WTC11 (cell line): ENCODE data around the gene NCKAP5.

Source experiments
- ESRRA ChIP-seq: sonication (generic); formaldehyde crosslinking; IDR thresholded peaks from 2 replicates; pipeline ENCODE4 v1.8.1; 2022; ENCODE audit warnings: mild to moderate bottlenecking, missing genetic modification reagents, borderline replicate concordance
- RELA ChIP-seq: sonication (generic); formaldehyde crosslinking; IDR thresholded peaks from 2 replicates; pipeline ENCODE4 v1.8.1; 2022; ENCODE audit warnings: missing genetic modification reagents, mild to moderate bottlenecking, borderline replicate concordance
- TF ChIP-seq, protein P1 (sequence below): fragments of 200-600 bp; IDR thresholded peaks from 2 replicates; pipeline ENCODE4 v1.8.0; 2022; ENCODE audit warnings: antibody characterized with exemption
- TF ChIP-seq, protein P2 (sequence below): sonication (generic); formaldehyde crosslinking; IDR thresholded peaks from 2 replicates; pipeline ENCODE4 v1.8.1; 2022; ENCODE audit warnings: missing genetic modification reagents, borderline replicate concordance
- TF ChIP-seq, protein P3 (sequence below): sonication (generic); formaldehyde crosslinking; IDR thresholded peaks from 2 replicates; pipeline ENCODE4 v1.8.0; 2022; ENCODE audit warnings: mild to moderate bottlenecking, missing genetic modification reagents
- TF ChIP-seq, protein P4 (sequence below): sonication (generic); formaldehyde crosslinking; IDR thresholded peaks from 2 replicates; pipeline ENCODE4 v1.8.1; 2022; ENCODE audit warnings: mild to moderate bottlenecking, missing genetic modification reagents, moderate library complexity, borderline replicate concordance
- TF ChIP-seq, protein P5 (sequence below): sonication (generic); formaldehyde crosslinking; IDR thresholded peaks from 2 replicates; pipeline ENCODE4 v1.8.1; 2022; ENCODE audit warnings: low read depth, mild to moderate bottlenecking, moderate library complexity, missing genetic modification reagents, borderline replicate concordance

DNA sequence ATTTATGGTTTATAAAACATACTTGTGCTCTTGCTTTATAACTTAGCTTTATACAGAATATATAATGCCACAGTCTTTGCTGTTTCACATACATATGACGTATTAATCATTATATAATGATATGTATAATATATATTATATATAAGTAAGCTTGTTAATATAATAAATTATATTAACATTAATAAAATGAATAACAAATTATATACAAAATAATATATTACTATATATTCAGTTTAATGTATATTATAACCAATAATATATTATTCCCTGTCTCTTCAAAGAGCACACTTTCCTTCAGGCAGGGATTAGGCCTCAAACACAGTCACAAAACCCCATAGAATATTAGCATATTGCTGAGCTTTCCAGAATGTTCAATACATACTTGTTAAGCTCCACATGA is 427.6 kb downstream of the NCKAP5 start:
- TF ChIP-seq, protein P1, sequence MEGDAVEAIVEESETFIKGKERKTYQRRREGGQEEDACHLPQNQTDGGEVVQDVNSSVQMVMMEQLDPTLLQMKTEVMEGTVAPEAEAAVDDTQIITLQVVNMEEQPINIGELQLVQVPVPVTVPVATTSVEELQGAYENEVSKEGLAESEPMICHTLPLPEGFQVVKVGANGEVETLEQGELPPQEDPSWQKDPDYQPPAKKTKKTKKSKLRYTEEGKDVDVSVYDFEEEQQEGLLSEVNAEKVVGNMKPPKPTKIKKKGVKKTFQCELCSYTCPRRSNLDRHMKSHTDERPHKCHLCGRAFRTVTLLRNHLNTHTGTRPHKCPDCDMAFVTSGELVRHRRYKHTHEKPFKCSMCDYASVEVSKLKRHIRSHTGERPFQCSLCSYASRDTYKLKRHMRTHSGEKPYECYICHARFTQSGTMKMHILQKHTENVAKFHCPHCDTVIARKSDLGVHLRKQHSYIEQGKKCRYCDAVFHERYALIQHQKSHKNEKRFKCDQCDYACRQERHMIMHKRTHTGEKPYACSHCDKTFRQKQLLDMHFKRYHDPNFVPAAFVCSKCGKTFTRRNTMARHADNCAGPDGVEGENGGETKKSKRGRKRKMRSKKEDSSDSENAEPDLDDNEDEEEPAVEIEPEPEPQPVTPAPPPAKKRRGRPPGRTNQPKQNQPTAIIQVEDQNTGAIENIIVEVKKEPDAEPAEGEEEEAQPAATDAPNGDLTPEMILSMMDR: no peak
- TF ChIP-seq, protein P2, sequence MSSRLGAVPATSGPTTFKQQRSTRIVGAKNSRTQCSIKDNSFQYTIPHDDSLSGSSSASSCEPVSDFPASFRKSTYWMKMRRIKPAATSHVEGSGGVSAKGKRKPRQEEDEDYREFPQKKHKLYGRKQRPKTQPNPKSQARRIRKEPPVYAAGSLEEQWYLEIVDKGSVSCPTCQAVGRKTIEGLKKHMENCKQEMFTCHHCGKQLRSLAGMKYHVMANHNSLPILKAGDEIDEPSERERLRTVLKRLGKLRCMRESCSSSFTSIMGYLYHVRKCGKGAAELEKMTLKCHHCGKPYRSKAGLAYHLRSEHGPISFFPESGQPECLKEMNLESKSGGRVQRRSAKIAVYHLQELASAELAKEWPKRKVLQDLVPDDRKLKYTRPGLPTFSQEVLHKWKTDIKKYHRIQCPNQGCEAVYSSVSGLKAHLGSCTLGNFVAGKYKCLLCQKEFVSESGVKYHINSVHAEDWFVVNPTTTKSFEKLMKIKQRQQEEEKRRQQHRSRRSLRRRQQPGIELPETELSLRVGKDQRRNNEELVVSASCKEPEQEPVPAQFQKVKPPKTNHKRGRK (CRISPR knock-in tag): no peak
- TF ChIP-seq RELA (no peak), ESRRA (CRISPR knock-in tag) (no peak)
- TF ChIP-seq, protein P3, sequence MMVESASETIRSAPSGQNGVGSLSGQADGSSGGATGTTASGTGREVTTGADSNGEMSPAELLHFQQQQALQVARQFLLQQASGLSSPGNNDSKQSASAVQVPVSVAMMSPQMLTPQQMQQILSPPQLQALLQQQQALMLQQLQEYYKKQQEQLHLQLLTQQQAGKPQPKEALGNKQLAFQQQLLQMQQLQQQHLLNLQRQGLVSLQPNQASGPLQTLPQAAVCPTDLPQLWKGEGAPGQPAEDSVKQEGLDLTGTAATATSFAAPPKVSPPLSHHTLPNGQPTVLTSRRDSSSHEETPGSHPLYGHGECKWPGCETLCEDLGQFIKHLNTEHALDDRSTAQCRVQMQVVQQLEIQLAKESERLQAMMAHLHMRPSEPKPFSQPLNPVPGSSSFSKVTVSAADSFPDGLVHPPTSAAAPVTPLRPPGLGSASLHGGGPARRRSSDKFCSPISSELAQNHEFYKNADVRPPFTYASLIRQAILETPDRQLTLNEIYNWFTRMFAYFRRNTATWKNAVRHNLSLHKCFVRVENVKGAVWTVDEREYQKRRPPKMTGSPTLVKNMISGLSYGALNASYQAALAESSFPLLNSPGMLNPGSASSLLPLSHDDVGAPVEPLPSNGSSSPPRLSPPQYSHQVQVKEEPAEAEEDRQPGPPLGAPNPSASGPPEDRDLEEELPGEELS (CRISPR knock-in tag): no peak
- TF ChIP-seq, protein P4, sequence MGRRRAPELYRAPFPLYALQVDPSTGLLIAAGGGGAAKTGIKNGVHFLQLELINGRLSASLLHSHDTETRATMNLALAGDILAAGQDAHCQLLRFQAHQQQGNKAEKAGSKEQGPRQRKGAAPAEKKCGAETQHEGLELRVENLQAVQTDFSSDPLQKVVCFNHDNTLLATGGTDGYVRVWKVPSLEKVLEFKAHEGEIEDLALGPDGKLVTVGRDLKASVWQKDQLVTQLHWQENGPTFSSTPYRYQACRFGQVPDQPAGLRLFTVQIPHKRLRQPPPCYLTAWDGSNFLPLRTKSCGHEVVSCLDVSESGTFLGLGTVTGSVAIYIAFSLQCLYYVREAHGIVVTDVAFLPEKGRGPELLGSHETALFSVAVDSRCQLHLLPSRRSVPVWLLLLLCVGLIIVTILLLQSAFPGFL: no peak
- TF ChIP-seq, protein P5, sequence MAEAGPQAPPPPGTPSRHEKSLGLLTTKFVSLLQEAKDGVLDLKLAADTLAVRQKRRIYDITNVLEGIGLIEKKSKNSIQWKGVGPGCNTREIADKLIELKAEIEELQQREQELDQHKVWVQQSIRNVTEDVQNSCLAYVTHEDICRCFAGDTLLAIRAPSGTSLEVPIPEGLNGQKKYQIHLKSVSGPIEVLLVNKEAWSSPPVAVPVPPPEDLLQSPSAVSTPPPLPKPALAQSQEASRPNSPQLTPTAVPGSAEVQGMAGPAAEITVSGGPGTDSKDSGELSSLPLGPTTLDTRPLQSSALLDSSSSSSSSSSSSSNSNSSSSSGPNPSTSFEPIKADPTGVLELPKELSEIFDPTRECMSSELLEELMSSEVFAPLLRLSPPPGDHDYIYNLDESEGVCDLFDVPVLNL (CRISPR knock-in tag): no peak
